ENCODE data around the gene PRAMEF26.
"Not testable (repeated sequence)": the region's sequence is repeated elsewhere in the genome, so short reads cannot be mapped to it uniquely, and the experiment has no call there.

The PRAMEF26 gene

GRCh38 chr1:13155909-13156308 is at the start of gene PRAMEF26:
Gene PRAMEF26 (minus strand): TSS chr1:13156009. CDS start chr1:13153095, 2,914 bp downstream.
- not testable (repeated sequence) for DNase-seq

GRCh38 chr1:13201309-13201708 is 45.5 kb upstream of the PRAMEF26 start, which contains the start of gene PRAMEF13:
Gene PRAMEF13 (minus strand): TSS chr1:13201409. CDS start chr1:13199589, 1,820 bp downstream.
- DNase-seq, result not testable (repeated sequence)

GRCh38 chr1:13171548-13171947 is 15.7 kb upstream of the PRAMEF26 start, which contains the start of gene PRAMEF9:
Gene PRAMEF9 (plus strand): TSS chr1:13171848. CDS start chr1:13175281, 3,433 bp downstream.
- not testable (repeated sequence) for DNase-seq

DNA sequence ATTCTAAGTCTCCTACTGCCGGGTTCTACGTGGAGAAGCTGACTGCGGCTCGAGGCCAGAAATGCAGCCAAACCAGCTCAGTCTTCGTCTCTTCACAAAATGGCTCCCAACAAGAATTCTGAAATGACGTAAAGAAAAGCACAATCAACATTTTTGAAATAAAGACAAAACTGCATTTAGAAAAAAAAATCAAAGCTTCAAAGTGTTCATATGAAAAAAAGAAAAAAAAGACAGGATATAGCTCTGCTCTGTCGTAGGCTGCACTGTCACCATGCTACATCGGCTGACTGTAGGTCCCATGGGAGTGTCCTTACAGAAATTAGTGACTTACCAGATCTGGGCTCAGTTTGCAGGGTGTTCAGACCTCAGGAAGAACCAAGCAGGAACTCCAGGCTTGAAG is 9.7 kb upstream of the PRAMEF26 start, which contains the start of gene HNRNPCL4:
HNRNPCL4 (minus strand) TSS at position 101 of the 400 bp plus-strand sequence. CDS start 164 bp downstream, outside the sequence.
- DNase-seq, result not testable (repeated sequence)

DNA sequence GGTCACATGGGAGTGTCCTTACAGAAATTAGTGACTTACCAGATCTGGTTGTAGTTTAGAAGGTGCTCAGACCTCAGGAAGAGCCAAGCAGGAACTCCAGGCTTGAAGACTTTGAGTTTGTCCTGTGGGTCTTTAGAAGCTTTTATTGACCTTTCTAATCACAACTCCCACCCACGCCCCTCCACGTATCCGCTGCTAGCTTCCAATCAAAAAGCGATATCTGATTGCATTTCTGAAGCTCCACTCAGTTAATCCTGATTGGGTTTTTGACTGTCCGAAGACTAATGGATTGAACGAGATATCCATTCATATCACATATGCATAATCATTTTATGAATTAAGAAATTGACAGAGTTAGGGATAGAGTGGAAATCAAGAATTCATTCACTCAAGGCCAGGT is 39.1 kb downstream of the PRAMEF26 start, which contains the start of gene HNRNPCL2:
HNRNPCL2 (minus strand) TSS at position 101 of the 400 bp plus-strand sequence. CDS start 454 bp downstream, outside the sequence.
- DNase-seq, result not testable (repeated sequence)
